ENCODE data around the gene UGGT2.
"Not testable (repeated sequence)": the region's sequence is repeated elsewhere in the genome, so short reads cannot be mapped to it uniquely, and the experiment has no call there.

UGGT2 gene

DNA sequence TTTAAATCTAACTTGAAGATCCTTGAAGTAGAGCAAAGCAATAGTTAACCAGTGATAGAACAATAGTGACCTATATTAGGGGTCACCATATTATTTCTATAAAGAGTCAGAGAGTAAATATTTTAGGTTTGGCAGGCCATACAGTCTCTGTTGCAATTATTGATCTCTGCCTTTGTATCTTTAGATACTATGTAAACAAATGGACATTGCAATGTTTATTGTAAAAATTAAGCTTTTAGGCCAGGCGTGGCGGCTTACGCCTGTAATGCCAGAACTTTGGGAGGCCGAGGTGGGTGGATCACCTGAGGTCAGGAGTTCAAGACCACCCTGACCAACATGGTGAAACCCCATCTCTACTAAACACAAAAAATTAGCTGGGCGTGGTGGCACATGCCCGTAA is 80.5 kb downstream of the UGGT2 start:
- in situ Hi-C loops (cut with MboI; ENCODE audit: low sequenced_read_pairs), result not testable (repeated sequence)

DNA sequence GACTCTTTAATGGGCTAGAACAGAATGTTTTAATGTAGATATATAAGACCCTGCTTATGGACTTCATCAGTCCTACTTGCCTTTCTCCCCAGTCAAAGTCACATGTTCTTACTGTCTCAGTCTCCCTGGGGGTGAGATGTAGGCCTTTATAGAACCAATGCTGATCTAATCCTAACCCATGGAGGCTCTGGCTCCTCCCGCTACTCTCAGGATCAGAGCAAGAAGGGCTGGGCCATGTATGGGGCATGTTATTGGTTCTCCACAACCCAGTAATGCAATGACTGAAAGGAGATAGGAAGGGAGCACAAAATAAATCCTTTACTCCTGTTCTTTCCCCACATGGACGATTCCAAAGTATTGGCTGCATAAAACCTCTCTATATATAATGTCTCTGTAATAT is 82.3 kb downstream of the UGGT2 start:
- in situ Hi-C loops (cut with MboI; ENCODE audit: low sequenced_read_pairs), result no loop called here

DNA sequence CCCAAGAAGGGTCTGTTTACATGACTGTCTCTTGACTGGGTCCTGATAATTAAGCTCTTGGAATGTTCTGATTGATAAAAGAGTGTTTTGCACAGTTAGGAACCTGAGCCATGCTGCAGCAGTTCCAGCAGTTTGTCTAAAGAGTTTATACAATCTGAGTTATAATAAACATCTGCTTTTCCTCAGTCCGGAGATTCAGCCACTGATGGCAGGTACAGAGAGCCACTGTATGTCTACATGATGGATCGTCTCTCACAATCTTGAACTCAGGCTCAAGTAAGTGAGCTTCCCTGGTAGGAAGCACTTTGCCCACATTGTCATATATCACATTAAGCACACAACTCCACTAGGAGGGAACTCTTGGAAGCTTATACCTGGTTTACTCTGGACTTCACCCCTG is 84.3 kb downstream of the UGGT2 start:
- in situ Hi-C loops (cut with MboI; ENCODE audit: low sequenced_read_pairs), result no loop called here

DNA sequence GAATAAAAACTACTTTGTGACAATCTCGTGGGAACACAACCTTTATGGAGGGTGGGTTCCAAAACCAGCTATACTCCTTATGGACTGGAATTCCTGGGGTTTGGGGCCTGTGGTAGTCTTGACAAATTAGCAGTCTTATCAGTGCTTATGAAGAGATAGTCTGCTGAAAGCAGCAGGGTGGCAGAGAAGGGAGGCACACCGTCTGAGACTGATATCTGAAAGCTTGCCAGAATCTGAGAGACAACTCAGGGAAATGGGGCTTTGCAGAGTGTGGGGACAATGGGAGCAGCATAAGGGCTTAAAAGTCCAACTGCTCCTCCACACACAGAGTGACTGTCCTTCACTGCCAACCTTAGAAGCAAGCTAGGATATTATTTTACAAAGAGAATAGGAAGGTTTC is 95.9 kb downstream of the UGGT2 start:
- in situ Hi-C loops (cut with MboI; ENCODE audit: low sequenced_read_pairs), result no loop called here

DNA sequence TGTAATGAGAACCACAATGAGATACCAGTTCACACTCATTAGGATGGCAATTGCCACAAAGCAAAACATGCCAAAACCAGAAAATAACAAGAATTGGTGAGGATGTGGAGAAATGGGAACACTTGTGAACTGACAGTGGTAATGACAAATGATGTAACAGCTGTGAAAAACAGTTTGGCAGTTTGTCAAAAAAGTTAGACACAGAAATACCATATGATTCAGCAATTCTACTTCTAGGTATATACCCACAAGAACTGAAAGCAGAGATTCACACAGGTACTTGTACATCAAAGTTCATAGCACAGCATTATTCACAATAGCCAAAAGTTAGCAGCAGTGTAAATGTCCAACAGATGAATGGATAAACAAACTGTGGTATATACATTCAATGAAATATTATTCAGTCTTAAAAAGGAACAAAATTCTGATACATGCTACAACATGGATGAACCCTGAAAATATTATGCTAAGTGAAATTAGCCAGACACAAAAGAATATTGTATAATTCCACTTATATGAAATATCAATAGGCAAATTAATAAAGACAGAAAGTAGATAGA is 96.5 kb downstream of the UGGT2 start:
- in situ Hi-C loops (cut with MboI; ENCODE audit: low sequenced_read_pairs), result no loop called here

DNA sequence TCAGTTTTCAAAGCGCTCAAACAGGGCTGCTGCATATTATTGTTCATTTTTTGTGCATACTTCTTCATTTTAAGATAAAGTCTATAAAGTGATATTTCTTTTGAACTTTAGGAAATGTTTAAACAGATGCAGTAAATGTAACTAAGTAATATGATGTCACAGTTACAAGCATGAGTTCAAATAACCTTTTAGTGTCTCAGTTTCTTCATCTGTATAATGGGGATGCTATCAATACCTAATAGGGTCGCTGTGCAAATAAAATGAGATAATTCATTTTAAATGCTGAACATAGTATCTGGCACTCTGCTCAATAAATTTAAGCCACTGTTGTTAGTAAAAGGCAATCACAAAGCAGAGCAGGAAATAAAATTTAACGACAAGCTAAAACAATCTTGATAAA is 97.5 kb downstream of the UGGT2 start:
- in situ Hi-C loops (cut with MboI; ENCODE audit: low sequenced_read_pairs), result no loop called here

DNA sequence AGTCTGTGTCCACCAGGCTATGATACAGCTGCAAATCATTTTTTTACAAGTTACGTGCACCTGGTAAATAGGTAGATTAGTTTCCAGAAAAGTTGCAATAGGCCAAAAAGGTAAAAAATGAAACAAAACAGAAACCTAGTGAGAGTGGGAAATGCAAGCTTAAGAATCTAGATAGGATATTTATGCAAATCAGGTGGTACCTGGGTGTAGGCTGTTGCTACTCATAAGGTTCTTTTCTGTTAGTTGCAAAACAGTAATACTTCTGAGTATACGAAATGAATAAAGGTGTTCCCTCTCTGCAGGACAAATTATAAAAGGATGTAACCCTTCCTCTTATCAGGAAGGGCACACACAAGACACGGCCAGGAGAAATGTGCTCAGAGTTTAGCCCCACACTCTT is 97.9 kb downstream of the UGGT2 start:
- in situ Hi-C loops (cut with MboI; ENCODE audit: low sequenced_read_pairs), result no loop called here

DNA sequence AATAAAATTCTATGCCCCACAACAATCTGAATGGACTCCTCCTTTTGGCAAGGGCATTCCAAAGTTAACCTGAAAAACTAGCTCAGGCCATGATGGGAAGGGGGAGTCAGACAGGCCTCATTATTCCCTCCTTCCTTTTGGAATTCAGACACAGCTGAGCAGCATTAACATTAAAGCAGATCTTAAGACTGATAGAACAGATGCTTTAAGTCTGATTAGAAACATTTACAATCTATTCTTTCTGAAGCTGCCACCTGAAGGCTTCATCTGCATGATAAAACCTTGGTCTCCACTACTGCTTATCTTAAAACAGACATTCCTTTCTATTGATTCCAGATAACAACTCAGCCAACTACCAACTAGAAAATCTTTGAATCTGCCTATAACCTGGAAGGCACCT is 98.9 kb downstream of the UGGT2 start:
- in situ Hi-C loops (cut with MboI; ENCODE audit: low sequenced_read_pairs), result no loop called here

DNA sequence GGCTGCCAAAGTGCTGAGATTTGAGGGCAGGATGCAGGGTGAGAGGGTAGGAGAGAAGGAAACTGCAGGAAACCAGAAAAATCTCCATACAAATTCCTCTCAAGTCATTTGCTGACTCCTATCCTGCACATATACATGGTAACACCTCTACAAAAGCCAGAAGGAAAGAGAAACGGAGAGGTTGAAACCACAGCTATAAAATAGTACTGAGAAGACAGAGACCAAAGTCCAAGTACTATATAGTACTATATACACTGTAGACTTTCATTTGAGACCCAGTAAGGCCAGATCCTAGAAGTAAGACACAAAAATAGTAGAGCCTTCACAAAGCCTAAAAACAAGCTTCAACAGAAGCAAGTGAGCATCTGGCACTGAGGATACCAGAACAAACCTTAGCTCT is 103.1 kb downstream of the UGGT2 start:
- in situ Hi-C loops (cut with MboI; ENCODE audit: low sequenced_read_pairs), result no loop called here

DNA sequence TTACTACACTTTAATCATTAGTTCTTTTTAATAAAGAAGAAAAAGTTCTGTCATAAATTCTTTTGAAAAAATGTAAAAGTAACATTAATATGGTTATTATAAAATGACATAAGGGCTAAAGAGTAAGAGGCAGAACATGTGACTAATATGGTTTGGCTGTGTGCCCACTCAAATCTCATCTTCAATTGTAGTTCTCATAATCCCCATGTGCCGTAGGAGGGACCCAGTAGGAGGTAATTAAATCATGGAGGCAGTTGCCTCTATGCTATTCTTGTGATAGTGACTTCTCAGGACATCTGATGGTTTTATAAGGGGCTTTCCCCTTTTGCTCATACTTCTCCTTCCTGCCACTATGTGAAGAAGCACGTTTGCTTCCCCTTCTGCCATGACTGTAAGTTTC is 104.5 kb downstream of the UGGT2 start:
- in situ Hi-C loops (cut with MboI; ENCODE audit: low sequenced_read_pairs), result no loop called here

DNA sequence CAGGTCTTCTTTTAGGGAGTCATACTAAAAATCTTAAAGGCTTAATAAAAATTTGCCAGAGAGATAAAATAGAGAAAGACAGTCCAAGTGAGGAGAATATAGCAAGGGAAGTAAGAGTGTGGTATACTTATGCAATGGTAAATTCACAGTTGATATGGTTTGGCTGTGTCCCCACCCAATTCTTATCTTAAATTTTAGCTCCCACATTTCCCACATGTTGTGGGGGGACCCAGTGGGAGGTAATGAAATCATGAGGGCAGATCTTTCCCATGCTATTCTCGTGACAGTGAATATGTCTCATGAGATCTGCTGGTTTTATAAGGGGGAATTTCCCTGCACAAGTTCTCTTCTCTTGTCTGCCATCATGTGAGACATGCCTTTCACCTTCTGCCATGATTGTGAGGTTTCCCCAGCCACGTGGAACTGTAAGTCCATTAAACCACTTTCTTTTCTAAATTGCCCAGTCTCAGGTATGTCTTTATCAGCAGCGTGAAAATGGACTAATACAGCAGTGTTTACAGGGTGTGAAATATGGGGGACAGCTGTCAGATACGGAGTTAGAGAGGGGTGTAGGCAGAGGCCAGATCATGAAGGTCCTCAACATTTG is 115.4 kb downstream of the UGGT2 start:
- in situ Hi-C loops (cut with MboI; ENCODE audit: low sequenced_read_pairs), result no loop called here

DNA sequence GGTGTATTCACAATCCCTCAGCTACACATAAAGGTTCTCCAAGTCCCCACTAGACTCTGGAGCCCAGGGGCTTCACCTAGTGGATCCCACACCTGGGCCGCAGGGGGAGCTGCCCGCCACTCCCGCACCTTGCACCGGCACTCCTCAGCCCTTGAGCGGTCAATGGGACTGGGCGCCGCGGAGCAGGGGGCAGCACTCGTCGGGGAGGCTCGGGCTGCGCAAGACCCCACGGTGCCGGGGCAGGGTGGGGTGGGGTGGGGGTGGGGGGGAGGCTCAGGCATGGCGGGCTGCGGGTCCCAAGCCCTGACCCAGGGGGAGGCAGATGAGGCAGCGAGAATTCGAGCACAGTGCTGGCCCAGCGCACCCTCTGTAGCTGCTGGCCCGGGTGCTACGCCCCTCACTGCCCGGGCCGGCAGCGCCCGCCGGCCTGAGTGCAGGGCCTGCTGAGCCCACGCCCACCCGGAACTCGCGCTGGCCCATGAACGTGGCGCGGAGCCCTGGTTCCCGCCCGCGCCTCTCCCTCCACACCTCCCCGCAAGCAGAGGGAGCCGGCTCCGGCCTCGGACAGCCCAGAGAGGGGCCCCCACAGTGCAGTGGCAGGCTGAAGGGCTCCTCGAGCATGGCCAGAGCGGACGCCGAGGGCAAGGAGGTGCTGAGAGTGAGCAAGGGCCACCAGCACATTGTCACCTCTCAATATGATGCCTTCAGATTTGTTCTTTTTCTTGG is 121.7 kb downstream of the UGGT2 start:
- in situ Hi-C loops (cut with MboI; ENCODE audit: low sequenced_read_pairs), result no loop called here

DNA sequence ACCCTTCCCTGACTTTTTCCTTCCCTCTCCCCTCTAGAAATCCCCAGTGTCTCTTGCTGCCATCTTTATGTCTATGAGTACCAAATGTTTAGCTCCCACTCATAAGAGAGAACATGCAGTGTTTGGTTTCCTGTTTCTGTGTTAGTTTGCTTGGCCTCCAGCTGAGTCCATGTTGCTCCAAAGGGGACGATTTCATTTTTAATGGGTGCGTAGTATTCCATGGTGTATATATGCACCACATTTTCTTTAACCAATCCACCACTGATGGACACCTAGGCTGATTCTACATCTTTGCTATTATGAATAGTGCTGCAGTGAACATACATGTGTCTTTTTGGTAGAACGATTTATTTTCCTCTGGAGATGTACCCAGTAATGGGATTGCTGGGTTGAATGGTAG is 123.8 kb downstream of the UGGT2 start:
- in situ Hi-C loops (cut with MboI; ENCODE audit: low sequenced_read_pairs), result no loop called here

DNA sequence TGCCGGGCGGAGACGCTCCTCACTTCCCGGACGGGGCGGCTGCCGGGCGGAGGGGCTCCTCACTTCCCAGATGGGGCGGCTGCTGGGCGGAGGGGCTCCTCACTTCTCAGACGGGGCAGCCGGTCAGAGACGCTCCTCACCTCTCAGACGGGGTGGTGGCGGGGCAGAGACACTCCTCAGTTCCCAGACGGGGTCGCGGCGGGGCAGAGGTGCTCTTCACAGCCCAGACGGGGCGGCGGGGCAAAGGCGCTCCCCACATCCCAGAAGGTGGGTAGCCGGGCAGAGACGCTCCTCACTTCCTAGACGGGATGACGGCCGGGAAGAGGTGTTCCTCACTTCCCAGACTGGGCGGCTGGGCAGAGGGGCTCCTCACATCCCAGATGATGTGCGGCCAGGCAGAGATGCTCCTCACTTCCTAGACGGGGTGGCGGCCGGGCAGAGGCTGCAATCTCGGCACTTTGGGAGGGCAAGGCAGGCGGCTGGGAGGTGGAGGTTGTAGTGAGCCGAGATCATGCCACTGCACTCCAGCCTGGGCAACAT is 124.8 kb downstream of the UGGT2 start:
- in situ Hi-C loops (cut with MboI; ENCODE audit: low sequenced_read_pairs), result not testable (repeated sequence)

DNA sequence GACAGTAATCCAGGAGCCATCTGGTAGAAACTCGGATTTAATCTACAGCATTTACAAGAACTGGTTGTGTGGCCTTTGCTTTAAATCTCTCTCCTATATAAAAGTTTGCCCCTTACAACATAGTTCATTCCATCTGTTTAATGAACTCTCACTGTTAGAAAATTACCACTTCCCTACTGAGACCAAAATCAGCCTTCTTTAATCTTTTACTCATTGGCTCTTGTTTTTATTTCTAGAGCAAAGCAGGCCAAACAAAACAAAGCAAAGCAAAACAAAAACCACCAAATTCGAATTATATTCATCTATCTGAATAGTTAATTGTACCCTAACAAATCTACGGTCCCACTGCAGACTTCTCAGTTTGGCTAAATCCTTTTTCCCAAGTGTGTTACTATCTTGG is 127.0 kb downstream of the UGGT2 start:
- in situ Hi-C loops (cut with MboI; ENCODE audit: low sequenced_read_pairs), result no loop called here

DNA sequence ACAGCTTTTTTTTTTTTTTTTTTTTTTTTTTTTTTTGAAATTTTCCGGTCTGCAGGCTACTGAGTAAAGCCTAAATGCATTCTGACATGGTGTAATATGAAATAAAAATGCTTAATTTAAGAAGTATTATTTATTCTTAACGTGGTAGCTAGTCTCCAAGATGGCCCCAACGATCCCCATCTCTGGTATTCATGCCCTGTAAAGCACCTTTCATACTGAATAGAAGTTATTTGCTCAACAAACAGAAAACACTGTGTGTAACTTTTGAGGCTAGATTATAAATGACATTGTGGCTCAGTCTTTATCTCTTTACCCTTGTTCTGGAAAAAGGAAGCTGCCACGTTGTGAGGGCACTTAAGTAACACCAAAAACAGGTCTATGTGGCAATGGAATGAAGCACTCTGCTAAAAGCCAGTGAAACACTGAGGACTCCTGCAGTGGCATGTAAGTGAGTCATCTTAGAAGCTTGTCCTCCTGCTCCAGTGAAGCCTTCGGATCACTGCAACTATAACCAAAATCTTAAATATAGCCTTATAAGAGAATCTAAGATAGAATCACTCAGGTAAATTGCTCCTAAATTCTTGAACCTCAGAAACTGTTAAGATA is 128.7 kb downstream of the UGGT2 start:
- in situ Hi-C loops (cut with MboI; ENCODE audit: low sequenced_read_pairs), result no loop called here

DNA sequence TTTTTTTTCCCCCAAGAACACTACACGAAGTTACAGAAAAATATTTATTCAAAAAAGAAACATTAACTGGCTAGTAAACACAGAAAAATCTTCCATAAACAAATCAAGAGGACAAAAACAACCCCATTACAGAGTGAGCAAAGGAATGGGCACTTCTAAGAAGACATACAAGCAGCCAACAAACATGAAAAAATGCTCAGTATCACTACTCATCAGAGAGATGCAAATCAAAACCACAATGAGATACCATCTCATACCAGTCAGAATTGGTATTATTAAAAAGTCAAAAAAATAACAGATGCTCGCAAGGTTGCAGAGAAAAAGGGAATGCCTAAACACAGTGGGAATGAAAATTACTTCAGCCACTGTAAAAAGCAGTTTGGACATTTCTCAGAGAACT is 131.7 kb downstream of the UGGT2 start:
- in situ Hi-C loops (cut with MboI; ENCODE audit: low sequenced_read_pairs), result no loop called here

DNA sequence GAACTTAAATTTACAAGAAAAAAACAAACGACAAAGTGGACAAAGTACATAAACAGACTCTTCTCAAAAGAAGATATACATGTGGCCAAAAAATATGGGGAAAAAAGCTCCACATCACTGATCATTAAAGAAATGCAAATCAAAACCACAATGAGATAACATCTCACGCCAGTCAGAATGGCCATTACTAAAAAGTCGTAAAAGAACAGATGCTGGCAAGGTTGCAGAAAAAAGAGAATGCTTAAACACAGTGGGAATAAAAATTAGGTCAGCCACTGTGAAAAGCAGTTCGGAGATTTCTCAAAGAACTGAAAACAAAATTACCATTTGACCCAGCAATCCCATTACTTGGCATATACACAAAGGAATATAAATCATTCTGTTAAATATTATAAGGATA is 132.7 kb downstream of the UGGT2 start:
- in situ Hi-C loops (cut with MboI; ENCODE audit: low sequenced_read_pairs), result no loop called here

DNA sequence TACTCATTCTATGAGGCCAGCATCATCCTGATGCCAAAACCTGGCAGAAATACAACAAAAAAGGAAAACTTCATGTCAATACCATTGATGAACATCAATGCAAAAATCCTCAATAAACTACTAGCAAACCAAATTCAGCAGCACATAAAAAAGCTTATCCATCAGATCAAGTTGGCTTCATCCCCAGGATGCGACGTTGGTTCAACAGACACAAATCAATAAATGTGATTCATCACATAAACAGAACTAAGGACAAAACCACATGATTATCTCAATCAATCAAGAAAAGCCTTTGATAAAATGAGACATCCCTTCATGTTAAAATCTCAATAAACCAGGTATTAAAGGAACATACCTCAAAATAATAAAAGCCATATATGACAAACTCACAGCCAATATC is 134.3 kb downstream of the UGGT2 start:
- in situ Hi-C loops (cut with MboI; ENCODE audit: low sequenced_read_pairs), result no loop called here

DNA sequence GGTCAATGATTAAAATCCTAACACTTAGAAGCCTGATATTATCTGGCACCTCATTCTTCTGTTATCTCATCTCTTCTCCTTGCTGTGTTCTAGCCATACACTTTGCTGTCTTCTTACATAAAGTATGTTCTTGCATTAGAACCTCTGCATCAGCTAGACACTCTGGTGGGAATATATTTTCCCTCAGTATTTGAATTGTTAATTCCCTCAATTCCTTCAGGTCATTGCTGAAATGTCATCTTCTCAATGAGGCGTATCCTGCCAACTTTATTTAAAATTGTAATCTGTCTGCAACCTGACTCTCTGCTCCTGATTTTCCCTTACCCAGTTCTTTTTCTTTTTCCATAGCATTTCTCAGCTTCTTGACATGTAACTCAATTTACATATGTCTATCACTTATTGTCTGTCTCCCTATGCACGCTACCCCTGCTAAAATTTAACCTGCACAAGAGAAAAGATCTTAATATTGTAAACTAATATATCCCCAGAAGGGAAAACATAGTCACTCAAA is 138.2 kb downstream of the UGGT2 start:
- in situ Hi-C loops (cut with MboI; ENCODE audit: low sequenced_read_pairs), result no loop called here

DNA sequence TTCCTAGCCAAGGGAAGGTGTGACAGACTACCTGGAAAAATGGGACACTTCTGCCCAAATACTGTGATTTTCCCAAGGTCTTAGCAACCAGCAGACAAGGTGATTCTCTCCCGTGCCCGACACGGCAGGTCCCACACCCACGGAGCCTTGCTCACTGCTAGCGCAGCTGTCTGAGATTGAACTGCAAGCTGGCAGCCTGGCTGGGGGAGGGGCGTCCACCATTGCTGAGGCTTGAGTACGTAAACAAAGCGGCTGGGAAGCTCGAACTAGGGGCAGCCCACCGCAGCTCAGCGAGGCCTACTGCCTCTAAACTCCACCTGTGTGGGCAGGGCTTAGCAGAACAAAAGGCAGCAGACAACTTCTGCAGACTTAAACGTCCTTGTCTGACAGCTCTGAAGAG is 146.2 kb downstream of the UGGT2 start:
- in situ Hi-C loops (cut with MboI; ENCODE audit: low sequenced_read_pairs), result no loop called here

DNA sequence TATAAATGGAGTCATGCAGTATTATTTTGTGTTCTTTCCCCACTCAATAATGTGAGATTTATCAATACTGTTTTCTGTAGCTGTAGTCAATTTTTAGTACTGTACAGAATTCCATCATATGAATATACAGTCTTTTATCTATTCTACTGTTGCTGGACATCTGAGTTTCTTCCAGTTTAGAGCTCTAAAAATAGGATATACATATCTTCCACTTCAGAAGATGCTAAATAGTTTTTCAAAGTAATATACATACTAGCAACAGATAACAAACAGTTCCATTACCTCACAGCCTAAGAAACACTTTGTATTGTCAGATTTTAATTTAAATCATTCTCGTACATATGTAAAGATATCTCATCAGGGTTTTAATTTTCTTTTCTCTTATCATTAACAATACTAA is 149.6 kb downstream of the UGGT2 start:
- in situ Hi-C loops (cut with MboI; ENCODE audit: low sequenced_read_pairs), result no loop called here

All from HL-60/S4 (cell line).